SU-DHL-6 (cell line): ENCODE data around the gene IRF8.
"Not testable (repeated sequence)": the region's sequence is repeated elsewhere in the genome, so short reads cannot be mapped to it uniquely, and the experiment has no call there.

Experiments used
- H2AFZ ChIP-seq: fragments of 200-600 bp; sonication (generic); 2 replicates; pipeline ENCODE4 v1.6.1; 2014; ENCODE audit warnings: low read depth, mild to moderate bottlenecking, moderate library complexity, mixed read lengths, antibody characterized with exemption, low read length; ENCODE audit not compliant: severe bottlenecking
- H3F3A ChIP-seq: fragments of 200-600 bp; shearing (Covaris generic); 2 replicates; pipeline ENCODE4 v1.6.0; 2016; ENCODE audit warnings: antibody characterized with exemption, mild to moderate bottlenecking; ENCODE audit not compliant: insufficient read depth
- H3K27ac ChIP-seq: fragments of 200-600 bp; sonication (generic); 2 replicates; pipeline ENCODE4 v1.5.1; 2016; ENCODE audit warnings: low read depth, mild to moderate bottlenecking, low read length, moderate library complexity, mixed read lengths
- H3K27me3 ChIP-seq: fragments of 200-600 bp; sonication (generic), shearing (Covaris generic); 2 replicates; pipeline ENCODE4 v1.6.0; 2014; ENCODE audit warnings: mild to moderate bottlenecking, low read length
- H3K36me3 ChIP-seq: fragments of 200-600 bp; sonication (generic); 2 replicates; pipeline ENCODE4 v1.6.1; 2014; ENCODE audit warnings: mild to moderate bottlenecking, low read length, mixed read lengths
- H3K4me2 ChIP-seq: fragments of 300-600, 200-600 bp; shearing (Covaris generic), sonication (generic); 2 replicates; pipeline ENCODE4 v1.6.0; 2014; ENCODE audit warnings: low read length, low read depth, mild to moderate bottlenecking; ENCODE audit not compliant: poor library complexity, severe bottlenecking
- H3K4me3 ChIP-seq: fragments of 200-600 bp; sonication (generic); 2 replicates; pipeline ENCODE4 v1.5.1; 2014; ENCODE audit warnings: antibody characterized with exemption, low read length, mild to moderate bottlenecking, mixed read lengths; ENCODE audit not compliant: insufficient read depth, poor library complexity, severe bottlenecking
- H3K79me2 ChIP-seq: fragments of 200-600 bp; sonication (generic); 2 replicates; pipeline ENCODE4 v1.6.1; 2014; ENCODE audit warnings: mild to moderate bottlenecking, low read length, moderate library complexity; ENCODE audit not compliant: insufficient read depth
- H3K9ac ChIP-seq: fragments of 200-600 bp; sonication (generic); 2 replicates; pipeline ENCODE4 v1.7.0; 2014; ENCODE audit warnings: mild to moderate bottlenecking, low read length
- H3K9me2 ChIP-seq: fragments of 200-600 bp; sonication (generic); replicated peaks from 2 replicates; pipeline ENCODE4 v1.6.1; 2014; ENCODE audit warnings: low read length; ENCODE audit not compliant: insufficient read depth
- H3K9me3 ChIP-seq: fragments of 200-600 bp; sonication (generic); 2 replicates; pipeline ENCODE4 v1.6.1; 2014; ENCODE audit warnings: low read length, mixed read lengths; ENCODE audit not compliant: insufficient read depth
- H4K20me1 ChIP-seq: fragments of 200-600 bp; sonication (generic); 2 replicates; pipeline ENCODE4 v1.6.1; 2014; ENCODE audit warnings: low read depth, mild to moderate bottlenecking, antibody characterized with exemption, low read length, moderate library complexity, mixed read lengths
- CTCF ChIP-seq: fragments of 200-600 bp; sonication (generic); IDR thresholded peaks from one replicate; pipeline ENCODE4 v1.5.1; 2017; ENCODE audit warnings: antibody characterized with exemption, mild to moderate bottlenecking, low read length, moderate library complexity; ENCODE audit not compliant: insufficient read depth, poor library complexity, severe bottlenecking
- EZH2phosphoT487 ChIP-seq: fragments of 200-600 bp; sonication (generic), shearing (Covaris generic); conservative IDR thresholded peaks from 2 replicates; pipeline ENCODE4 v1.6.1; 2018; ENCODE audit warnings: mild to moderate bottlenecking, antibody characterized with exemption, low read length, moderate library complexity, mixed read lengths

Gene IRF8

GRCh38 chr16:85906349-85906748 is 7.4 kb downstream of the IRF8 start:
- H3K4me3 ChIP-seq: peak overlapping the region; percentile 89

GRCh38 chr16:85907231-85907630 is 8.3 kb downstream of the IRF8 start:
- H3K9me2 ChIP-seq, H2AFZ ChIP-seq, H4K20me1 ChIP-seq, H3K9me3 ChIP-seq, H3K27me3 ChIP-seq: not testable (repeated sequence)
- H3K9ac ChIP-seq: peak overlapping the region; percentile 85
- peaks cover 95% of the 10 kb centered on the region for H3F3A ChIP-seq
- H3K27ac ChIP-seq: peak overlapping the region; percentile 98
- peaks cover 49% of the 10 kb centered on the region for H3K36me3 ChIP-seq
- H3K79me2 ChIP-seq: peaks cover 63% of the 10 kb centered on the region
- H3K4me3 ChIP-seq: peak overlapping the region; percentile 89
- peak overlapping the region; percentile 93 for H3K4me2 ChIP-seq

More at GRCh38 chr16:85906349-85906748, 7.4 kb downstream of the IRF8 start:
- no peak for TF ChIP-seq CTCF
- TF ChIP-seq EZH2phosphoT487: no peak
- Histone ChIP-seq H3K27me3 (no peaks in the 10 kb centered on the region), H3K4me2 (peak overlapping the region; percentile 93), H3K79me2 (peaks cover 63% of the 10 kb centered on the region), H3K9me2 (no peaks in the 10 kb centered on the region), H3K9me3 (no peaks in the 10 kb centered on the region), H2AFZ (no peak overlapping the region), H3K27ac (peak overlapping the region; percentile 98), H3K36me3 (peaks cover 45% of the 10 kb centered on the region), H3F3A (peaks cover 96% of the 10 kb centered on the region), H3K9ac (peak overlapping the region; percentile 85), H4K20me1 (no peaks in the 10 kb centered on the region; the same call in 1 of the 2 replicates)

GRCh38 chr16:85908444-85908843 is 9.5 kb downstream of the IRF8 start:
- Histone ChIP-seq H3K79me2 (peaks cover 63% of the 10 kb centered on the region), H3K27ac (peak overlapping the region; percentile 98), H3F3A (peaks cover 88% of the 10 kb centered on the region), H4K20me1 (no peaks in the 10 kb centered on the region), H3K9me2 (no peaks in the 10 kb centered on the region), H3K4me3 (peak overlapping the region; percentile 13), H3K36me3 (peaks cover 55% of the 10 kb centered on the region), H3K27me3 (no peaks in the 10 kb centered on the region), H3K9ac (peak overlapping the region; percentile 56), H3K4me2 (peak overlapping the region; percentile 93), H3K9me3 (no peaks in the 10 kb centered on the region), H2AFZ (no peak overlapping the region)
- no peak for TF ChIP-seq CTCF
- TF ChIP-seq EZH2phosphoT487: no peak

- peak overlapping the region; percentile 93 for H3K4me2 ChIP-seq
- H3K36me3 ChIP-seq: peaks cover 57% of the 10 kb centered on the region
- no peaks in the 10 kb centered on the region for H4K20me1 ChIP-seq
- peak overlapping the region; percentile 56 for H3K9ac ChIP-seq
- H2AFZ ChIP-seq: no peak overlapping the region
- no peaks in the 10 kb centered on the region for H3K27me3 ChIP-seq
- H3K27ac ChIP-seq: peak overlapping the region; percentile 98
- H3K4me3 ChIP-seq: peak overlapping the region; percentile 13
- H3K79me2 ChIP-seq: peaks cover 63% of the 10 kb centered on the region
- H3F3A ChIP-seq: peaks cover 82% of the 10 kb centered on the region
- H3K9me3 ChIP-seq: no peaks in the 10 kb centered on the region
- no peaks in the 10 kb centered on the region for H3K9me2 ChIP-seq
- TF ChIP-seq EZH2phosphoT487 (no peak), CTCF (no peak)
These were observed 10.1 kb downstream of the IRF8 start for GRCh38 chr16:85908889-85909589.
